Muscle layer of duodenum (tissue), 2 donors: Measurements from ENCODE around the gene OR6Q1.
"Not testable (repeated sequence)": the region's sequence is repeated elsewhere in the genome, so short reads cannot be mapped to it uniquely, and the experiment has no call there.

Source experiments
- H3K27ac ChIP-seq: one replicate; pipeline ENCODE4 v1.7.0; 2013; ENCODE audit warnings: mild to moderate bottlenecking, low read length
- H3K27me3 ChIP-seq: one replicate; pipeline ENCODE4 v1.7.0; 2013; ENCODE audit warnings: low read depth, mild to moderate bottlenecking, control low read depth, low read length
- H3K36me3 ChIP-seq, 2 donors: one replicate each; pipeline ENCODE4 v1.7.0; 2013; ENCODE audit warnings: low read length in 2 of 2, control low read depth in 1 of 2, mild to moderate bottlenecking in 1 of 2; ENCODE audit not compliant: insufficient read depth in 2 of 2, control insufficient read depth in 1 of 2
- H3K4me1 ChIP-seq, 2 donors: one replicate each; pipeline ENCODE4 v1.7.0; 2013; ENCODE audit warnings: low read length in 2 of 2, mild to moderate bottlenecking in 2 of 2, control low read depth in 1 of 2, moderate library complexity in 1 of 2; ENCODE audit not compliant: insufficient read depth in 2 of 2, control insufficient read depth in 1 of 2
- H3K4me3 ChIP-seq, 2 donors: one replicate each; pipeline ENCODE4 v1.7.0; 2013; ENCODE audit warnings: low read length in 2 of 2, low read depth in 1 of 2, mild to moderate bottlenecking in 1 of 2
- H3K9me3 ChIP-seq, 2 donors: one replicate each; pipeline ENCODE4 v1.7.0; 2013; ENCODE audit warnings: low read length in 2 of 2, control low read depth in 1 of 2, mild to moderate bottlenecking in 1 of 2; ENCODE audit not compliant: control insufficient read depth in 1 of 2
- donor health status: healthy.

Gene OR6Q1

GRCh38 chr11:58030653-58031052 lies at the start of gene OR6Q1:
TSS of gene OR6Q1 (plus strand) at chr11:58030953. CDS start at chr11:58030953, 0 bp downstream.
- H3K27ac ChIP-seq = no peak within 1 kb of the TSS
- H3K36me3 ChIP-seq = no peaks in the 10 kb centered on the region
- no peaks in the 10 kb centered on the region for H3K9me3 ChIP-seq
- no peak within 1 kb of the TSS for H3K4me3 ChIP-seq
- peaks cover 0 to 3% of the 10 kb centered on the region in 2 donors for H3K4me1 ChIP-seq
- H3K27me3 ChIP-seq = no peaks in the 10 kb centered on the region

- Histone ChIP-seq H3K4me1 (no peaks in the 10 kb centered on the region), H3K27me3 (no peaks in the 10 kb centered on the region)
Measured at GRCh38 chr11:57981536-57981935, 49.2 kb upstream of the OR6Q1 start.

GRCh38 chr11:57982776-57983175 lies 48.0 kb upstream of the OR6Q1 start:
- H3K4me3 ChIP-seq = no peak overlapping the region
- no peaks in the 10 kb centered on the region for H3K36me3 ChIP-seq
- no peaks in the 10 kb centered on the region for H3K4me1 ChIP-seq
- H3K27me3 ChIP-seq = no peaks in the 10 kb centered on the region
- no peak overlapping the region for H3K27ac ChIP-seq
- H3K9me3 ChIP-seq = peaks cover 0 to 5% of the 10 kb centered on the region in 2 donors

More at GRCh38 chr11:57981536-57981935, 49.2 kb upstream of the OR6Q1 start:
- Histone ChIP-seq H3K36me3 (no peaks in the 10 kb centered on the region), H3K27ac (no peak overlapping the region), H3K4me3 (no peak overlapping the region), H3K9me3 (no peaks in the 10 kb centered on the region)

- Histone ChIP-seq H3K36me3 (no peaks in the 10 kb centered on the region), H3K4me3 (no peak overlapping the region), H3K9me3 (peaks cover 0 to 5% of the 10 kb centered on the region in 2 donors), H3K27me3 (no peaks in the 10 kb centered on the region), H3K4me1 (no peaks in the 10 kb centered on the region), H3K27ac (no peak overlapping the region)
Measured at GRCh38 chr11:57983191-57983590, 47.6 kb upstream of the OR6Q1 start.

GRCh38 chr11:57999523-57999922 lies 31.2 kb upstream of the OR6Q1 start:
- not testable (repeated sequence) for H3K36me3 ChIP-seq, H3K4me1 ChIP-seq, H3K27me3 ChIP-seq, H3K9me3 ChIP-seq, H3K27ac ChIP-seq, H3K4me3 ChIP-seq

- H3K9me3 ChIP-seq, H3K36me3 ChIP-seq, H3K27ac ChIP-seq, H3K27me3 ChIP-seq, H3K4me1 ChIP-seq, H3K4me3 ChIP-seq: not testable (repeated sequence)
Measured at GRCh38 chr11:58000021-58000420, 30.7 kb upstream of the OR6Q1 start.

- H3K27ac ChIP-seq = no peak overlapping the region
- no peaks in the 10 kb centered on the region for H3K27me3 ChIP-seq
- H3K9me3 ChIP-seq = peaks cover 0 to 2% of the 10 kb centered on the region in 2 donors
- H3K4me3 ChIP-seq = no peak overlapping the region
- H3K4me1 ChIP-seq = no peaks in the 10 kb centered on the region
- no peaks in the 10 kb centered on the region for H3K36me3 ChIP-seq
Measured at GRCh38 chr11:58000699-58001098, 30.1 kb upstream of the OR6Q1 start.

GRCh38 chr11:58003036-58003435 lies 27.7 kb upstream of the OR6Q1 start:
- Histone ChIP-seq H3K36me3 (no peaks in the 10 kb centered on the region), H3K27me3 (no peaks in the 10 kb centered on the region), H3K4me1 (no peaks in the 10 kb centered on the region), H3K27ac (no peak overlapping the region), H3K9me3 (peaks cover 0 to 2% of the 10 kb centered on the region in 2 donors), H3K4me3 (no peak overlapping the region)

- H3K27ac ChIP-seq = no peak overlapping the region
- H3K27me3 ChIP-seq = no peaks in the 10 kb centered on the region
- H3K9me3 ChIP-seq = peaks cover 0 to 2% of the 10 kb centered on the region in 2 donors
- no peaks in the 10 kb centered on the region for H3K4me1 ChIP-seq
- H3K36me3 ChIP-seq = no peaks in the 10 kb centered on the region
- no peak overlapping the region for H3K4me3 ChIP-seq
Measured at GRCh38 chr11:58003591-58003990, 27.2 kb upstream of the OR6Q1 start.

- peaks cover 0 to 2% of the 10 kb centered on the region in 2 donors for H3K9me3 ChIP-seq
- no peaks in the 10 kb centered on the region for H3K4me1 ChIP-seq
- no peaks in the 10 kb centered on the region for H3K36me3 ChIP-seq
- no peak overlapping the region for H3K4me3 ChIP-seq
- no peaks in the 10 kb centered on the region for H3K27me3 ChIP-seq
- H3K27ac ChIP-seq = no peak overlapping the region
Measured at GRCh38 chr11:58004664-58005063, 26.1 kb upstream of the OR6Q1 start.

- Histone ChIP-seq H3K27ac (no peak overlapping the region), H3K27me3 (no peaks in the 10 kb centered on the region), H3K9me3 (no peaks in the 10 kb centered on the region), H3K36me3 (no peaks in the 10 kb centered on the region), H3K4me3 (no peak overlapping the region), H3K4me1 (no peaks in the 10 kb centered on the region)
Measured at GRCh38 chr11:58006940-58007339, 23.8 kb upstream of the OR6Q1 start.

GRCh38 chr11:58011771-58012170 lies 19.0 kb upstream of the OR6Q1 start:
- Histone ChIP-seq H3K9me3 (no peaks in the 10 kb centered on the region), H3K27me3 (no peaks in the 10 kb centered on the region), H3K36me3 (no peaks in the 10 kb centered on the region), H3K4me1 (no peaks in the 10 kb centered on the region), H3K27ac (no peak overlapping the region), H3K4me3 (no peak overlapping the region)
